ENCODE measurements around the gene FPGS.

DNA sequence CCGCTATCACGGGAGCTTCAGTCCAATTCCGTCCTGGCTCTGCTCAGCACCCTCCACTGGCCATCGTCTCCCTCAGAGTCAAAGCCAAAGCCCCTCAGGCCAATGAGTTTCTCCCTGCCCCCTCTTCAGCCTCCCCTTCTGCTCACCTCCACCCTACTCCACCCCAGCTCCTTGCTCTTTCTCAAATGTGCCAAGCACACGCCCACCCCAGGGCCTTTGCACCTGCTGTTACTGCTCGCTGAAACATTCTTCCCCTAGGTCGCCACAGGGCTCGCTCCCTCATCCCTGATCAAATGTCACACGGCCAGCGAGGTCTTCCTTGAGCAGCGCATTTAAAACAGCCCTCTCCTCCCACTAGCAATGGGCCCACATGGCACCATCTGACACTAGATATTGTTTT, 58.1 kb downstream of the FPGS start:
- TF ChIP-seq POLR2A (IDR thresholded peaks at IDR 0.05; ENCODE audit: low read depth) (no peak), EP300 (IDR thresholded peaks at IDR 0.05) (no peak)
